SK-N-SH treated with all-trans-retinoic acid at 6 μM for 48 hours (cell line): ENCODE measurements around the gene PAEP.

Experiments
- ATAC-seq: fragments of 200-7000 bp; cut with Tn5 transposase; 3 replicates; pipeline ENCODE4 v1.9.1; 2020; ENCODE audit warnings: mild to moderate bottlenecking, moderate library complexity
- ARNTL ChIP-seq: fragments of 450-650 bp; formaldehyde crosslinking; IDR thresholded peaks from 2 replicates; pipeline ENCODE4 v1.5.0; 2020; ENCODE audit warnings: low read depth, mild to moderate bottlenecking, moderate library complexity, borderline replicate concordance
- BACH2 ChIP-seq: fragments of 250-450 bp; sonication (Bioruptor Pico); IDR thresholded peaks from 2 replicates; pipeline ENCODE4 v1.9.0; 2021; ENCODE audit warnings: mild to moderate bottlenecking, borderline replicate concordance
- CREB5 ChIP-seq: fragments of 250-450 bp; sonication (Bioruptor Pico); IDR thresholded peaks from 2 replicates; pipeline ENCODE4 v1.5.1; 2020; ENCODE audit warnings: low read depth, mild to moderate bottlenecking, moderate library complexity
- CSRNP3 ChIP-seq: fragments of 250-450 bp; sonication (Bioruptor Pico); IDR thresholded peaks from 2 replicates; pipeline ENCODE4 v1.5.1; 2021; ENCODE audit warnings: mild to moderate bottlenecking, moderate library complexity
- GLIS3 ChIP-seq: fragments of 250-450 bp; sonication (Bioruptor Pico); IDR thresholded peaks from 2 replicates; pipeline ENCODE4 v1.5.0; 2020; ENCODE audit warnings: mild to moderate bottlenecking, moderate library complexity
- ISL1 ChIP-seq: fragments of 250-450 bp; sonication (Bioruptor Pico); IDR thresholded peaks from 2 replicates; pipeline ENCODE4 v2.1.2; 2022; ENCODE audit warnings: mild to moderate bottlenecking, moderate library complexity
- OSR1 ChIP-seq: fragments of 250-450 bp; sonication (Bioruptor Pico); IDR thresholded peaks from 2 replicates; pipeline ENCODE4 v1.8.0; 2022; ENCODE audit warnings: moderate library complexity, mild to moderate bottlenecking, inconsistent platforms
- POU6F1 ChIP-seq: fragments of 250-450 bp; sonication (Bioruptor Pico); IDR thresholded peaks from 2 replicates; pipeline ENCODE4 v1.8.0; 2021; ENCODE audit warnings: low read depth, mild to moderate bottlenecking, moderate library complexity, borderline replicate concordance
- PPARA ChIP-seq: fragments of 250-450 bp; sonication (Bioruptor Pico); IDR thresholded peaks from 2 replicates; pipeline ENCODE4 v1.5.0; 2020; ENCODE audit warnings: mild to moderate bottlenecking, borderline replicate concordance
- RARB ChIP-seq: fragments of 250-450 bp; sonication (Bioruptor Pico); IDR thresholded peaks from 2 replicates; pipeline ENCODE4 v1.8.0; 2021; ENCODE audit warnings: mild to moderate bottlenecking, moderate library complexity
- SNAI2 ChIP-seq: fragments of 250-450 bp; sonication (Bioruptor Pico); IDR thresholded peaks from 2 replicates; pipeline ENCODE4 v1.5.0; 2020; ENCODE audit warnings: mild to moderate bottlenecking, moderate library complexity
- TCF4 ChIP-seq: fragments of 250-450 bp; sonication (Bioruptor Pico); IDR thresholded peaks from 2 replicates; pipeline ENCODE4 v1.8.0; 2021; ENCODE audit warnings: mild to moderate bottlenecking, moderate library complexity, borderline replicate concordance
- TOX ChIP-seq: fragments of 250-450 bp; sonication (Bioruptor Pico); IDR thresholded peaks from 2 replicates; pipeline ENCODE4 v1.8.0; 2021; ENCODE audit warnings: mild to moderate bottlenecking, moderate library complexity, borderline replicate concordance
- TSHZ2 ChIP-seq: fragments of 250-450 bp; sonication (Bioruptor Pico); IDR thresholded peaks from 2 replicates; pipeline ENCODE4 v1.5.0; 2020; ENCODE audit warnings: mild to moderate bottlenecking, moderate library complexity
- ZC3H10 ChIP-seq: fragments of 250-450 bp; sonication (Bioruptor Pico); IDR thresholded peaks from 2 replicates; pipeline ENCODE4 v1.5.1; 2021; ENCODE audit warnings: mild to moderate bottlenecking, moderate library complexity
- ZFP30 ChIP-seq: fragments of 450-650 bp; formaldehyde crosslinking; IDR thresholded peaks from 2 replicates; pipeline ENCODE4 v1.5.0; 2022; ENCODE audit warnings: mild to moderate bottlenecking, moderate library complexity
- ZNF70 ChIP-seq: fragments of 450-650 bp; formaldehyde crosslinking; IDR thresholded peaks from 2 replicates; pipeline ENCODE4 v1.5.0; 2020; ENCODE audit warnings: mild to moderate bottlenecking, moderate library complexity
- ZNF8 ChIP-seq: fragments of 450-650 bp; formaldehyde crosslinking; IDR thresholded peaks from 2 replicates; pipeline ENCODE4 v1.5.0; 2020; ENCODE audit warnings: mild to moderate bottlenecking, moderate library complexity

The PAEP gene

DNA sequence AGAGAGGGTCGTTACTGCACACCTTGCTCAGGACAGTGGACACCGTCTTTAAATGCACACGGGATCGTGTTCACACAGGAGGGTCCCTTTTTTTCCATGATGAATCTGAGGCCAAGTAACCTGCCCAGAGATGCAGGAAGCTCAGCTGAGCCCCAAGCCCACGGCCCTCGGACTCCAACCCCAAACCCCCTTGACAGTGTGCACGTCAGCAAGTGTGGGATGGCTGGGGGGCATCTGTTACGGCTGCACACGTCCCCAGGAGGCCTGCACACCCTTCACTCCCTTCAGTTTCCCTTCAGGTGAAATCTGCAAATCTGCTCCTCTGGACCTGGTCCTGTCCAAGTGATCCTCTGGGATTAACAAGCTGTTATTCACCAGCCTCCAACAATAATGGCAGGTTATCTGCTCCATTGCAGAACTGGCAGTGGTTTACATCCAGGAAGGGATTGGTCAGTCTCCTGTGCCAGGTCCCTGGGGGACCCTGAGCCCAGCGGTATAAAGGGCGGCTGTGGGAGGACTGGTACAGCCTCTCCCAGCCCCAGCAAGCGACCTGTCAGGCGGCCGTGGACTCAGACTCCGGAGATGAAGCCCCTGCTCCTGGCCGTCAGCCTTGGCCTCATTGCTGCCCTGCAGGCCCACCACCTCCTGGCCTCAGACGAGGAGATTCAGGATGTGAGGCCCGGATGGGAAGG, 40.5 kb upstream of the PAEP start, which contains the start of gene LCN1:
TSS of gene LCN1 (plus strand) at position 525 of the 692 bp plus-strand sequence. CDS start at position 583, 58 bp downstream.
- no peak for TF ChIP-seq ZNF8 (CRISPR knock-in tag)
- TF ChIP-seq GLIS3 (CRISPR knock-in tag), result no peak
- no peak for TF ChIP-seq ZFP30 (CRISPR knock-in tag)
- no peak for TF ChIP-seq TCF4 (CRISPR knock-in tag)
- TF ChIP-seq CREB5 (CRISPR knock-in tag), result no peak
- TF ChIP-seq ISL1 (CRISPR knock-in tag), result no peak
- TF ChIP-seq CSRNP3 (CRISPR knock-in tag), result no peak
- ATAC-seq, result no peak

DNA sequence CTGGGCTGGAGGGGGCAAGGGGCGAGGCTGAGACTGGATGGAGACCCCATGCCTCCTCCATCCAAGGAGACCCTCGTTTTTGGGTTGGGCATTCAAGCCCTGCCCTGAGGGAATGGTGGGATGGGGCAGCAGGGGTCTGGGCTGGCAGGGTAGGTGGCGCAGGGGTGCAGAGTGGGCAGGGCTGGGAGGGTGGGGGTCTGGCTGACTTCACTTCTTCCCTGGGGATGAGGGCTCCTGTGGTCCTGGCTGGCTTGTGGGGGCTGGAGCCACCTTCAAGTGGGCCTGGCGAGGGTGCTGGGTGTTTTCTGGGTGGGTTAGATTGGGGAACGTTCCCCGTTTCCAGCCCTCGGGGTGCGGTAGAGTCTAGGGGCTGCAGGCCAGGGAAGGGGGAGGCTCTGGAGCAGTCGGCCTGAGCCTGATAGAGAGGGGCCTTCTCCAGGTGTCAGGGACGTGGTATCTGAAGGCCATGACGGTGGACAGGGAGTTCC, 39.9 kb upstream of the PAEP start:
- TF ChIP-seq GLIS3 (CRISPR knock-in tag) (no peak), RARB (CRISPR knock-in tag) (no peak), ZNF8 (CRISPR knock-in tag) (no peak), ARNTL (no peak), SNAI2 (CRISPR knock-in tag) (no peak), POU6F1 (CRISPR knock-in tag) (no peak), OSR1 (no peak), TSHZ2 (CRISPR knock-in tag) (no peak), TOX (CRISPR knock-in tag) (no peak), ZC3H10 (CRISPR knock-in tag) (no peak), ZFP30 (CRISPR knock-in tag) (no peak), TCF4 (CRISPR knock-in tag) (no peak), CREB5 (CRISPR knock-in tag) (no peak), PPARA (no peak)
- ATAC-seq, result no peak

- no peak for TF ChIP-seq ZNF8 (CRISPR knock-in tag)
- no peak for TF ChIP-seq ISL1 (CRISPR knock-in tag)
- no peak for TF ChIP-seq TSHZ2 (CRISPR knock-in tag)
- TF ChIP-seq ZC3H10 (CRISPR knock-in tag), result no peak
- TF ChIP-seq POU6F1 (CRISPR knock-in tag), result no peak
- TF ChIP-seq BACH2 (CRISPR knock-in tag), result no peak
- no peak for TF ChIP-seq ZNF70 (CRISPR knock-in tag)
- no peak for TF ChIP-seq GLIS3 (CRISPR knock-in tag)
- no peak for TF ChIP-seq RARB (CRISPR knock-in tag)
- TF ChIP-seq, all 23 proteins: peak for 0
- ATAC-seq, result no peak
Measured at GRCh38 chr9:135522137-135522877, 39.2 kb upstream of the PAEP start.
